Omental fat pad (tissue), 4 donors: Measurements from ENCODE around the gene C2orf92. TPM values are rescaled to one million over a fixed set of nuclear protein-coding genes. Genes with fewer than 3 reads are reported as not detected.

Experiments
- ATAC-seq: fragments of 150-250 bp; one replicate; pipeline ENCODE4 v1.9.1; 2016; ENCODE audit warnings: mild to moderate bottlenecking, moderate library complexity; ENCODE audit not compliant: low FRiP score
- DNase-seq: peaks from one replicate; pipeline ENCODE4 v3.0.0-alpha.2; 2019; ENCODE audit warnings: low spot score
- total RNA-seq, 4 donors: library from RNA; depleted of rRNA; stranded (reverse); fragments of >200 nt; gene quantifications; one replicate each; pipeline ENCODE4 v1.1.0, GENCODE V29; 2016
- TF ChIP-seq, protein P1 (sequence below), 3 donors: fragments of 450-650 bp; IDR thresholded peaks; one replicate each; pipeline ENCODE4 v1.5.1; 2016 to 2017; ENCODE audit warnings: antibody characterized with exemption in 3 of 3, mild to moderate bottlenecking in 3 of 3, moderate library complexity in 2 of 3

C2orf92 gene
- total RNA-seq, 4 donors from 2014 or later: 4.8 to 17.8 (median 10.4) TPM

GRCh38 chr2:97719362-97720155 lies 50.0 kb downstream of the C2orf92 start:
- ATAC-seq: no peak
- DNase-seq: no peak
- TF ChIP-seq, protein P1, sequence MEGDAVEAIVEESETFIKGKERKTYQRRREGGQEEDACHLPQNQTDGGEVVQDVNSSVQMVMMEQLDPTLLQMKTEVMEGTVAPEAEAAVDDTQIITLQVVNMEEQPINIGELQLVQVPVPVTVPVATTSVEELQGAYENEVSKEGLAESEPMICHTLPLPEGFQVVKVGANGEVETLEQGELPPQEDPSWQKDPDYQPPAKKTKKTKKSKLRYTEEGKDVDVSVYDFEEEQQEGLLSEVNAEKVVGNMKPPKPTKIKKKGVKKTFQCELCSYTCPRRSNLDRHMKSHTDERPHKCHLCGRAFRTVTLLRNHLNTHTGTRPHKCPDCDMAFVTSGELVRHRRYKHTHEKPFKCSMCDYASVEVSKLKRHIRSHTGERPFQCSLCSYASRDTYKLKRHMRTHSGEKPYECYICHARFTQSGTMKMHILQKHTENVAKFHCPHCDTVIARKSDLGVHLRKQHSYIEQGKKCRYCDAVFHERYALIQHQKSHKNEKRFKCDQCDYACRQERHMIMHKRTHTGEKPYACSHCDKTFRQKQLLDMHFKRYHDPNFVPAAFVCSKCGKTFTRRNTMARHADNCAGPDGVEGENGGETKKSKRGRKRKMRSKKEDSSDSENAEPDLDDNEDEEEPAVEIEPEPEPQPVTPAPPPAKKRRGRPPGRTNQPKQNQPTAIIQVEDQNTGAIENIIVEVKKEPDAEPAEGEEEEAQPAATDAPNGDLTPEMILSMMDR (IDR thresholded peaks at IDR 0.05): no peak

DNA sequence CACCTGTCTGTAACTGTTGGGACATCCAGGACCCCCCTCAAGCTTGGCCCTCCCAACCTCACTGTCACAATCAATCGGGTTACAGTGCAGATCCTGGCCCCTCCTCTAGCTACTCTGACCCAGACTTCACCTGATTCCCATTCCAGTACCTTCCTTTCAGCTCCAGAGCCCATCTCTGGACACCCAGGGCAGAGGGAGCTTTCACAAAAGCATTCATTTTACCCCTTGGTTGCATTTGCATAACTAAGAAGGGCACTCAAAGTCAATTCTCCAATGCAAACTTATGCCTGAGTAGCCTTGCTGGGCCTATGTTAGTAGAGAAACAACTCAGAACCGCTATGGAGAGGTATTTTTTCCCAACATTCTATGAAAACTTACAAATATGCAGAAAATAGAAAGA lies 51.2 kb downstream of the C2orf92 start:
- ATAC-seq: no peak
- TF ChIP-seq, protein P1 (IDR thresholded peaks at IDR 0.05): no peak
- no peak for DNase-seq

GRCh38 chr2:97722227-97722626 lies 52.7 kb downstream of the C2orf92 start:
- TF ChIP-seq, protein P1 (IDR thresholded peaks at IDR 0.05): no peak
- DNase-seq (no peak), ATAC-seq (no peak)

DNA sequence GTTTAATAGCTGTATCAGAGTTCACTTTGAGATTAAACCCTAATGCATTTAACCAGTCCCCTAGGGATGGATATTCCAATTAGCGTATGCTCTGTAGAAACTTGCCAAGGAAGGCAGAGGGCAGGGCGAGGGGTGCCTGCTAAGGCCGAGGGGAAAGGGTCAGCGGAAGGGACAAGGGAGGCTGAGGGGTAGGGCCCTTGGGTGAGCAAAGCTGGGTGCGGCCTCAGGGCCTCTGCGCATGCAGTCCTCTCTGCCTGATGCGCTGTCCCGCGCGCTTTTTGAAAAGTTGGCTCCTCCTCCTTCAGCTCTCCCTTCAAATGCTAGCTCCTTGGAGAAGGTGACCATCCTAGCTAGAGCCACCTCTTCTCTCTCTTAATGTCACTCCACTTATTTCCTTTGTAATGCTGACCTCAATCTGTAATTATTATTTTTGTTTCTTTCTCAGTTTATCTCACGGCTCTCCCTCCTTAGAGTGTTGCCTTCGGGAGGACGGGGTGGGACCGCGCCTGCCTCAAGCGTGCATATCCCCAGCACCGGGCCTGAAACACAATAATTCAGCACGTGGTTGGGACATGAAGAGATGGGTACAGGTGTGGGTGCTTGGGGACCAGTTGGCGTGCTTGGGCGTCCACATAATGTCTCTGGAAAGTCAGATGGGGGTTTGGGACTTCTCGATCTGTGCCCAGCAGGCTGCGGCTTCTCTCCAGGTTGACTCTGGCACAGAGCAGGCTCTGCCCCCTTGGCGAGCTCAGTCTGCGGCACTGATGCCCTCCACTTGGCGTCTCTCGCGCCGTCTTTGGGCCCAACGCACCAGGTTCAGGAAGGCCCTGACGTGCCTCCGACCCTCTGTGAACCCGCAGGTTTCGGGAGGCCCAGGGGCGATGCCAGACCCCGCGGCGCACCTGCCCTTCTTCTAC lies 53.9 kb downstream of the C2orf92 start:
- DNase-seq (no peak), ATAC-seq (no peak)
- TF ChIP-seq, protein P1 (IDR thresholded peaks at IDR 0.05): no peak

- DNase-seq (no peak), ATAC-seq (no peak)
- TF ChIP-seq, protein P1 (IDR thresholded peaks at IDR 0.05): no peak
Measured at GRCh38 chr2:97724073-97724410, 54.5 kb downstream of the C2orf92 start.

GRCh38 chr2:97724501-97724900 lies 55.0 kb downstream of the C2orf92 start:
- DNase-seq (no peak), ATAC-seq (no peak)

More at GRCh38 chr2:97724501-97724900, 55.0 kb downstream of the C2orf92 start:
- TF ChIP-seq, protein P1 (IDR thresholded peaks at IDR 0.05): no peak
